HG02885 (cell line): ENCODE results near the gene SLC13A4.
"Not testable (repeated sequence)": the region's sequence is repeated elsewhere in the genome, so short reads cannot be mapped to it uniquely, and the experiment has no call there.

Source experiments
- ATAC-seq: cut with Tn5 transposase; IDR thresholded peaks from one replicate; pipeline ENCODE4 v1.9.1; 2021; ENCODE audit warnings: mild to moderate bottlenecking; ENCODE audit not compliant: unreplicated experiment, poor library complexity

Gene SLC13A4

GRCh38 chr7:135728136-135728669 lies at the start of gene SLC13A4:
Gene SLC13A4 (minus strand): TSS chr7:135728186. CDS start chr7:135727496, 690 bp downstream.
- no peak for ATAC-seq

- ATAC-seq: not testable (repeated sequence)
These were observed 47.9 kb upstream of the SLC13A4 start for GRCh38 chr7:135775915-135776314.

- no peak for ATAC-seq
These were observed 47.2 kb upstream of the SLC13A4 start for GRCh38 chr7:135775230-135775629.

GRCh38 chr7:135774284-135774683 lies 46.3 kb upstream of the SLC13A4 start:
- ATAC-seq: no peak

- ATAC-seq: no peak
These were observed 45.5 kb upstream of the SLC13A4 start for GRCh38 chr7:135773464-135773863.

- ATAC-seq: no peak
These were observed 44.7 kb upstream of the SLC13A4 start for GRCh38 chr7:135772639-135773222.

- ATAC-seq: no peak
These were observed 44.1 kb upstream of the SLC13A4 start for GRCh38 chr7:135771961-135772638.

GRCh38 chr7:135771051-135771450 lies 43.1 kb upstream of the SLC13A4 start:
- no peak for ATAC-seq

- no peak for ATAC-seq
These were observed 42.2 kb upstream of the SLC13A4 start for GRCh38 chr7:135770139-135770710.

GRCh38 chr7:135769005-135769802 lies 41.2 kb upstream of the SLC13A4 start:
- no peak for ATAC-seq

GRCh38 chr7:135768467-135768866 lies 40.5 kb upstream of the SLC13A4 start:
- no peak for ATAC-seq

GRCh38 chr7:135768064-135768463 lies 40.1 kb upstream of the SLC13A4 start:
- ATAC-seq: no peak

GRCh38 chr7:135763261-135763660 lies 35.3 kb upstream of the SLC13A4 start:
- no peak for ATAC-seq

GRCh38 chr7:135761751-135762488 lies 33.9 kb upstream of the SLC13A4 start:
- no peak for ATAC-seq

- ATAC-seq: no peak
These were observed 31.5 kb upstream of the SLC13A4 start for GRCh38 chr7:135759532-135759931.

GRCh38 chr7:135758531-135758932 lies 30.5 kb upstream of the SLC13A4 start:
- ATAC-seq: no peak

GRCh38 chr7:135757719-135758411 lies 29.9 kb upstream of the SLC13A4 start:
- no peak for ATAC-seq

- no peak for ATAC-seq
These were observed 28.2 kb upstream of the SLC13A4 start for GRCh38 chr7:135756191-135756590.

GRCh38 chr7:135755351-135755753 lies 27.4 kb upstream of the SLC13A4 start:
- ATAC-seq: no peak
